B cell (primary cell): ENCODE measurements around the gene NUDCD3.

ENCODE experiments used
- CTCF ChIP-seq: fragments of 200-600 bp; IDR thresholded peaks from one replicate; pipeline ENCODE4 v1.8.0; 2022; ENCODE audit warnings: antibody characterized with exemption, mild to moderate bottlenecking
- EZH2 ChIP-seq: IDR thresholded peaks from 2 replicates; pipeline ENCODE4 v1.6.1; 2012; ENCODE audit warnings: borderline replicate concordance, low read depth, mild to moderate bottlenecking, moderate library complexity, low read length; ENCODE audit not compliant: insufficient read depth, poor library complexity, severe bottlenecking

DNA sequence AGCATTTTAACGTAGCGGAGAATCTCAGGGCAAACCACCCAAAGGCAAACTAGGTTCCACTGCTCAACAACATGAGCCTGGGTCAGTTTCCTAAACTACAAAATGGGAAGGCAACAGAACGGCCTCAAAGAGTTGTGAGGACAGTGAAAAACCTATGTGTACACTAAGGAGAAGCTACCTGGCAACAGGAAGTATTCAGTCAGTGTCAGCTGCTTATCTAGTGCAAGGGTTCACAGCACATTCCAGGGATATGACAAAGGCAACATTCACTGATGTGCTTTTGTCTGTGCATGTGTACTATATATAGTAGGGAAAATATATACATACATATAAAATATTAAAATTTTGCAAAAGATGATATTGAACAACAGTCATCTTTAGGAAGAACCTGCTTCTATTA is 17.2 kb downstream of the NUDCD3 start:
- TF ChIP-seq CTCF: no peak
- no peak for TF ChIP-seq EZH2
